Fibroblast of lung (primary cell): ENCODE results near the gene CLDN7. TPM values are rescaled to one million over a fixed set of nuclear protein-coding genes. Genes with fewer than 3 reads are reported as not detected.

Experiments used
- polyA plus RNA-seq, 2 donors: library from polyadenylated mRNA; depleted of rRNA in 1 of 2; stranded (reverse) in 1 of 2; unstranded in 1 of 2; fragments of >200 nt; gene quantifications; 2 replicates each; pipeline ENCODE4 v1.2.1, GENCODE V29; 2011 to 2012; ENCODE audit warnings: missing spikeins in 1 of 2
- total RNA-seq: library from RNA; depleted of rRNA; stranded (reverse); fragments of >200 nt; gene quantifications from 2 replicates; pipeline ENCODE4 v1.2.1, GENCODE V29; 2014

CLDN7 gene
- total and polyA plus RNA-seq, 2 donors (not counting 1 experiment from before 2014, with no cell fraction given): 1.0 to 17.2 TPM

Other genes starting within 250 kb of the CLDN7 start
Only the 30 nearest of the 35 such genes appear.
- under 0.01 and 0.17 TPM in 2 replicates for gene SLC16A11, start 218.4 kb downstream of the CLDN7 start, total RNA-seq
- gene SLC16A11, start 218.4 kb downstream of the CLDN7 start, polyA plus RNA-seq: not detected in 2 replicates
- not detected in 2 replicates for gene CLEC10A, start 182.2 kb downstream of the CLDN7 start, total RNA-seq
- not detected in 2 replicates for gene CLEC10A, start 182.2 kb downstream of the CLDN7 start, polyA plus RNA-seq
- gene ASGR2, start 147.7 kb downstream of the CLDN7 start, total RNA-seq: not detected in 2 replicates
- not detected in 2 replicates for gene ASGR2, start 147.7 kb downstream of the CLDN7 start, polyA plus RNA-seq
- gene ASGR1, start 83.1 kb downstream of the CLDN7 start, total RNA-seq: 0.66 and 0.77 TPM in 2 replicates
- 0.14 and 0.19 TPM in 2 replicates for gene ASGR1, start 83.1 kb downstream of the CLDN7 start, polyA plus RNA-seq
- gene DLG4, start 42.6 kb downstream of the CLDN7 start, total RNA-seq: 12.6 and 22.0 TPM in 2 replicates
- gene DLG4, start 42.6 kb downstream of the CLDN7 start, polyA plus RNA-seq: 11.3 and 14.2 TPM in 2 replicates
- 185 and 313 TPM in 2 replicates for gene ACADVL, start 42.5 kb downstream of the CLDN7 start, total RNA-seq
- gene ACADVL, start 42.5 kb downstream of the CLDN7 start, polyA plus RNA-seq: 129 and 143 TPM in 2 replicates
- gene DVL2, start 28.0 kb downstream of the CLDN7 start, total RNA-seq: 91.8 and 95.8 TPM in 2 replicates
- gene DVL2, start 28.0 kb downstream of the CLDN7 start, polyA plus RNA-seq: 8.1 and 8.6 TPM in 2 replicates
- 41.6 and 45.4 TPM in 2 replicates for gene PHF23, start 23.0 kb downstream of the CLDN7 start, total RNA-seq
- 46.6 and 48.7 TPM in 2 replicates for gene PHF23, start 23.0 kb downstream of the CLDN7 start, polyA plus RNA-seq
- gene GABARAP, start 20.0 kb downstream of the CLDN7 start, total RNA-seq: 173 and 224 TPM in 2 replicates
- 978 and 1,154 TPM in 2 replicates for gene GABARAP, start 20.0 kb downstream of the CLDN7 start, polyA plus RNA-seq
- 23.1 and 40.5 TPM in 2 replicates for gene CTDNEP1, start 10.7 kb downstream of the CLDN7 start, total RNA-seq
- 134 and 149 TPM in 2 replicates for gene CTDNEP1, start 10.7 kb downstream of the CLDN7 start, polyA plus RNA-seq
- 31.3 and 33.2 TPM in 2 replicates for gene ELP5, start 10.3 kb downstream of the CLDN7 start, total RNA-seq
- gene ELP5, start 10.3 kb downstream of the CLDN7 start, polyA plus RNA-seq: 22.6 and 52.2 TPM in 2 replicates
- gene SLC2A4, start 19.2 kb upstream of the CLDN7 start, total RNA-seq: under 0.01 TPM in 2 replicates
- gene SLC2A4, start 19.2 kb upstream of the CLDN7 start, polyA plus RNA-seq: 0.09 and 0.19 TPM in 2 replicates
- under 0.01 TPM in 1 of 2 replicates, not detected in the other for gene YBX2, start 32.2 kb upstream of the CLDN7 start, total RNA-seq
- gene YBX2, start 32.2 kb upstream of the CLDN7 start, polyA plus RNA-seq: not detected in 2 replicates
- 275 and 347 TPM in 2 replicates for gene EIF5A, start 45.1 kb upstream of the CLDN7 start, total RNA-seq
- gene EIF5A, start 45.1 kb upstream of the CLDN7 start, polyA plus RNA-seq: 752 and 1,278 TPM in 2 replicates
- 30.6 and 38.5 TPM in 2 replicates for gene GPS2, start 52.9 kb upstream of the CLDN7 start, total RNA-seq
- 55.3 and 65.6 TPM in 2 replicates for gene GPS2, start 52.9 kb upstream of the CLDN7 start, polyA plus RNA-seq
- gene NEURL4, start 66.9 kb upstream of the CLDN7 start, total RNA-seq: 18.2 and 20.1 TPM in 2 replicates
- 6.0 and 8.3 TPM in 2 replicates for gene NEURL4, start 66.9 kb upstream of the CLDN7 start, polyA plus RNA-seq
- 2.1 and 3.9 TPM in 2 replicates for gene ACAP1, start 74.1 kb upstream of the CLDN7 start, total RNA-seq
- 0.06 and 0.40 TPM in 2 replicates for gene ACAP1, start 74.1 kb upstream of the CLDN7 start, polyA plus RNA-seq
- 8.8 and 9.0 TPM in 2 replicates for gene KCTD11, start 89.7 kb upstream of the CLDN7 start, total RNA-seq
- 8.4 and 11.9 TPM in 2 replicates for gene KCTD11, start 89.7 kb upstream of the CLDN7 start, polyA plus RNA-seq
- not detected in 2 replicates for gene TMEM95, start 92.7 kb upstream of the CLDN7 start, total RNA-seq
- not detected in 2 replicates for gene TMEM95, start 92.7 kb upstream of the CLDN7 start, polyA plus RNA-seq
- 0.66 and 1.0 TPM in 2 replicates for gene TNK1, start 118.6 kb upstream of the CLDN7 start, total RNA-seq
- 0.15 and 0.20 TPM in 2 replicates for gene TNK1, start 118.6 kb upstream of the CLDN7 start, polyA plus RNA-seq
- 18.7 and 25.4 TPM in 2 replicates for gene PLSCR3, start 132.0 kb upstream of the CLDN7 start, total RNA-seq
- 39.1 and 42.1 TPM in 2 replicates for gene PLSCR3, start 132.0 kb upstream of the CLDN7 start, polyA plus RNA-seq
- 206 and 212 TPM in 2 replicates for gene TMEM256, start 141.6 kb upstream of the CLDN7 start, total RNA-seq
- 59.1 and 78.7 TPM in 2 replicates for gene TMEM256, start 141.6 kb upstream of the CLDN7 start, polyA plus RNA-seq
- gene NLGN2, start 145.4 kb upstream of the CLDN7 start, total RNA-seq: 5.1 and 12.1 TPM in 2 replicates
- 7.3 and 10.0 TPM in 2 replicates for gene NLGN2, start 145.4 kb upstream of the CLDN7 start, polyA plus RNA-seq
- not detected in 2 replicates for gene SPEM1, start 157.8 kb upstream of the CLDN7 start, total RNA-seq
- gene SPEM1, start 157.8 kb upstream of the CLDN7 start, polyA plus RNA-seq: not detected in 2 replicates
- gene SPEM2, start 163.1 kb upstream of the CLDN7 start, total RNA-seq: not detected in 2 replicates
- gene SPEM2, start 163.1 kb upstream of the CLDN7 start, polyA plus RNA-seq: not detected in 2 replicates
- not detected in 2 replicates for gene SPEM3, start 166.4 kb upstream of the CLDN7 start, total RNA-seq
- gene SPEM3, start 166.4 kb upstream of the CLDN7 start, polyA plus RNA-seq: not detected in 2 replicates
- 1.5 and 1.8 TPM in 2 replicates for gene TMEM102, start 173.0 kb upstream of the CLDN7 start, total RNA-seq
- gene TMEM102, start 173.0 kb upstream of the CLDN7 start, polyA plus RNA-seq: 0.52 and 0.58 TPM in 2 replicates
- gene FGF11, start 177.0 kb upstream of the CLDN7 start, total RNA-seq: 0.33 and 1.3 TPM in 2 replicates
- gene FGF11, start 177.0 kb upstream of the CLDN7 start, polyA plus RNA-seq: 0.43 and 0.87 TPM in 2 replicates
- 5.6 and 12.2 TPM in 2 replicates for gene CHRNB1, start 182.6 kb upstream of the CLDN7 start, total RNA-seq
- 6.3 and 9.2 TPM in 2 replicates for gene CHRNB1, start 182.6 kb upstream of the CLDN7 start, polyA plus RNA-seq
- 16.4 and 29.9 TPM in 2 replicates for gene ZBTB4, start 217.2 kb upstream of the CLDN7 start, total RNA-seq
- gene ZBTB4, start 217.2 kb upstream of the CLDN7 start, polyA plus RNA-seq: 21.3 and 22.3 TPM in 2 replicates